Spleen (tissue), 11 donors: ENCODE measurements around the gene UBE2D2. TPM values are rescaled to one million over a fixed set of nuclear protein-coding genes. Genes with fewer than 3 reads are reported as not detected.
A peak's percentile ranks its signal among the peaks of the same experiment; 100 is the strongest.

ENCODE experiments used
- DNase-seq: peaks from one replicate; pipeline ENCODE4 v3.0.0-alpha.2; 2020
- H3K27ac ChIP-seq, 8 donors: fragments of 200-600 bp; sonication (generic) in 7 of 8; 1 replicate in 4 of 8; 2 replicates in 4 of 8; pipeline versions ENCODE4 v1.5.0 to v1.8.0; 2016 to 2021; ENCODE audit warnings: inconsistent platforms in 4 of 8, mild to moderate bottlenecking in 4 of 8, moderate library complexity in 1 of 8
- H3K27me3 ChIP-seq, 7 donors: fragments of 200-600 bp; sonication (generic) in 6 of 7; replicated peaks in 1 of 7; 1 replicate in 4 of 7; 2 replicates in 3 of 7; pipeline versions ENCODE4 v1.5.0 to v1.8.0; 2016 to 2021; ENCODE audit warnings: inconsistent platforms in 3 of 7, mild to moderate bottlenecking in 1 of 7
- H3K36me3 ChIP-seq, 6 donors: fragments of 200-600 bp; sonication (generic) in 5 of 6; 1 replicate in 4 of 6; 2 replicates in 2 of 6; pipeline versions ENCODE4 v1.5.0 to v1.8.0; 2016 to 2021; ENCODE audit warnings: inconsistent platforms in 2 of 6
- H3K4me1 ChIP-seq, 6 donors: fragments of 200-600 bp; sonication (generic) in 5 of 6; 1 replicate in 3 of 6; 2 replicates in 3 of 6; pipeline versions ENCODE4 v1.5.0 to v1.8.0; 2016 to 2021; ENCODE audit warnings: inconsistent platforms in 3 of 6
- H3K4me3 ChIP-seq, 8 donors: fragments of 200-600 bp; sonication (generic) in 7 of 8; 1 replicate in 4 of 8; 2 replicates in 4 of 8; pipeline versions ENCODE4 v1.5.0 to v1.8.0; 2016 to 2021; ENCODE audit warnings: inconsistent platforms in 4 of 8, mild to moderate bottlenecking in 4 of 8, moderate library complexity in 2 of 8
- H3K9me3 ChIP-seq, 8 donors: fragments of 200-600 bp; sonication (generic) in 7 of 8; 1 replicate in 4 of 8; 2 replicates in 4 of 8; pipeline versions ENCODE4 v1.5.0 to v1.8.0; 2016 to 2021; ENCODE audit warnings: inconsistent platforms in 4 of 8
- POLR2A ChIP-seq, 3 donors: fragments of 450-650 bp; IDR thresholded peaks; one replicate each; pipeline ENCODE4 v1.5.1; 2017; ENCODE audit warnings: antibody characterized with exemption in 3 of 3, mild to moderate bottlenecking in 1 of 3
- POLR2AphosphoS5 ChIP-seq, 3 donors: sonication (generic); formaldehyde crosslinking; IDR thresholded peaks; one replicate each; pipeline ENCODE4 v1.5.1; 2017; ENCODE audit warnings: antibody characterized with exemption in 3 of 3
- WGBS, 5 donors: extraction: QIAGEN DNeasy Blood & Tissue Kit in 3 of 5; methylation state at CpG; one replicate each; pipeline versions ENCODE4 v1.1.5 to v1.1.7; 2013 to 2018; 5-methylcytosine and 5-hydroxymethylcytosine counted together
- intact Hi-C: fragments of 100-400 bp; cut with DNase I; formaldehyde crosslinking; loops from one replicate; pipeline ENCODE4 v1.15.0; 2023; ENCODE audit warnings: low total_unique reads
- polyA plus RNA-seq, 3 donors: library from polyadenylated mRNA; stranded (reverse); fragments of 200-250 nt; gene quantifications; one replicate each; pipeline ENCODE4 v1.2.1, GENCODE V29; 2013
- total RNA-seq, 7 donors: library from RNA; depleted of rRNA in 3 of 7; stranded (reverse); fragments of >200 nt in 3 of 7; fragmentation: NEBNext Ultra II Directional in 4 of 7; extraction: Animal tissue kit (Norgen Biotek cat#: 25700) in 4 of 7; gene quantifications; one replicate each; pipeline versions ENCODE4 v1.1.0 to v1.2.1, GENCODE V29; 2016 to 2021
- TF ChIP-seq, protein P1 (sequence below), 11 experiments: fragments of 200-600 bp in 7 of 11; fragments of 450-650 bp in 4 of 11; sonication (generic) in 4 of 11; IDR thresholded peaks in 8 of 11; conservative IDR thresholded peaks in 3 of 11; 1 replicate in 7 of 11; 2 replicates in 4 of 11; pipeline versions ENCODE4 v1.4.0 to v1.8.0; 2016 to 2021; ENCODE audit warnings: antibody characterized with exemption in 11 of 11, inconsistent platforms in 4 of 11, mild to moderate bottlenecking in 1 of 11
- donor health status: healthy with polysubstance abuse.
- donor health status: DM: no; HTN: no; CAD: no; lungs with moderate emphysema.
- donor health status: DM: no; HTN: no; CAD: no.
- donor health status: Bipolar disorder and iron deficiency.
- donor health status: healthy.
- donor health status: DM: no; HTN: no; CAD: no.
- donor health status: DM: yes; HTN: yes; CAD: no.

Gene UBE2D2
- total and polyA plus RNA-seq, 10 donors, result 64.3 to 132 (median 98.2) TPM

- DNase-seq, result peak; percentile 38
- Histone ChIP-seq H3K27me3 (peaks cover 0 to 9% (median 0%) of the 10 kb centered on the region in 7 donors), H3K36me3 (no peaks in the 10 kb centered on the region), H3K4me1 (peaks cover 24 to 79% (median 40%) of the 10 kb centered on the region in 6 donors), H3K9me3 (no peaks in the 10 kb centered on the region), H3K27ac (no peak overlapping the region), H3K4me3 (no peak overlapping the region)
- TF ChIP-seq POLR2A (IDR thresholded peaks at IDR 0.05) (no peak), POLR2AphosphoS5 (IDR thresholded peaks at IDR 0.05) (no peak)
- TF ChIP-seq, protein P1, sequence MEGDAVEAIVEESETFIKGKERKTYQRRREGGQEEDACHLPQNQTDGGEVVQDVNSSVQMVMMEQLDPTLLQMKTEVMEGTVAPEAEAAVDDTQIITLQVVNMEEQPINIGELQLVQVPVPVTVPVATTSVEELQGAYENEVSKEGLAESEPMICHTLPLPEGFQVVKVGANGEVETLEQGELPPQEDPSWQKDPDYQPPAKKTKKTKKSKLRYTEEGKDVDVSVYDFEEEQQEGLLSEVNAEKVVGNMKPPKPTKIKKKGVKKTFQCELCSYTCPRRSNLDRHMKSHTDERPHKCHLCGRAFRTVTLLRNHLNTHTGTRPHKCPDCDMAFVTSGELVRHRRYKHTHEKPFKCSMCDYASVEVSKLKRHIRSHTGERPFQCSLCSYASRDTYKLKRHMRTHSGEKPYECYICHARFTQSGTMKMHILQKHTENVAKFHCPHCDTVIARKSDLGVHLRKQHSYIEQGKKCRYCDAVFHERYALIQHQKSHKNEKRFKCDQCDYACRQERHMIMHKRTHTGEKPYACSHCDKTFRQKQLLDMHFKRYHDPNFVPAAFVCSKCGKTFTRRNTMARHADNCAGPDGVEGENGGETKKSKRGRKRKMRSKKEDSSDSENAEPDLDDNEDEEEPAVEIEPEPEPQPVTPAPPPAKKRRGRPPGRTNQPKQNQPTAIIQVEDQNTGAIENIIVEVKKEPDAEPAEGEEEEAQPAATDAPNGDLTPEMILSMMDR (IDR thresholded peaks at IDR 0.05 in 8 of 11, conservative IDR thresholded peaks at IDR 0.05 in 3 of 11), result no peak
- intact Hi-C loops, result no loop called here
- WGBS, 5 donors, result 82 to 98% (median 93%) methylated on average over 6 of the region's 6 CpGs
Observed at GRCh38 chr5:139641116-139642080, 80.3 kb downstream of the UBE2D2 start.

DNA sequence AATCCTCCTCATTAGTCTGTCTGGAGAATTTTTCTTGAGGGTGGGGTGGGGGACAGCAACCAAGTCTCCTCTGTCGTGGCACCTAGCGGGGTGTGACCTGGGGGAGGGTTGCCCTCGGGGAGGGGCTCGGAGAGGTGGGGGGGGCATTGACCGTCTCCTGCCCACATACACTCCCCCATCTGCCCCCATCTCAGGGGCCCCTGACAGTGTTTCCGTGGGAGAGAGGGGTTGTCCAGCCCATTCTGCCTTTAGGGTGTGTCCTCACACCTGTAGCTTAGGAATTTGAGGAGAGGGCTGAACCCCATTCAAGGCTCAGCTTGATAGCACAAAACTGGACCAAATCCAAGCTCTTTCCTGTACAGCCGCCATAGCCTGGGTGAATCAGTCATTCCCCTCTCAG is 81.1 kb downstream of the UBE2D2 start:
- no peaks in the 10 kb centered on the region for H3K36me3 ChIP-seq
- H3K27ac ChIP-seq, result no peak overlapping the region
- intact Hi-C loops, result no loop called here
- TF ChIP-seq, protein P1 (IDR thresholded peaks at IDR 0.05 in 8 of 11, conservative IDR thresholded peaks at IDR 0.05 in 3 of 11), result no peak
- no peak for TF ChIP-seq POLR2AphosphoS5 (IDR thresholded peaks at IDR 0.05)
- peak; percentile 47 for DNase-seq
- 62 to 73% (median 72%) methylated on average over 4 to 7 of the region's 7 CpGs for whole genome bisulfite sequencing, 5 donors
- peaks cover 26 to 79% (median 41%) of the 10 kb centered on the region in 6 donors for H3K4me1 ChIP-seq
- no peak overlapping the region for H3K4me3 ChIP-seq
- H3K27me3 ChIP-seq, result peaks cover 0 to 14% (median 0%) of the 10 kb centered on the region in 7 donors
- H3K9me3 ChIP-seq, result no peaks in the 10 kb centered on the region

- WGBS, 5 donors, result 58 to 83% (median 67%) methylated on average over 10 to 16 of the region's 16 CpGs
- Histone ChIP-seq H3K36me3 (no peaks in the 10 kb centered on the region), H3K9me3 (no peaks in the 10 kb centered on the region), H3K4me1 (peaks cover 25 to 79% (median 41%) of the 10 kb centered on the region in 6 donors), H3K27me3 (peaks cover 0 to 16% (median 0%) of the 10 kb centered on the region in 7 donors), H3K4me3 (no peak overlapping the region), H3K27ac (no peak overlapping the region)
- intact Hi-C loops, result no loop called here
- peak; percentile 72 for DNase-seq
- TF ChIP-seq POLR2AphosphoS5 (IDR thresholded peaks at IDR 0.05) (peak in 1 of 3 donors; percentile 55), POLR2A (IDR thresholded peaks at IDR 0.05) (no peak)
- TF ChIP-seq, protein P1 (IDR thresholded peaks at IDR 0.05 in 8 of 11, conservative IDR thresholded peaks at IDR 0.05 in 3 of 11), result no peak
Observed at GRCh38 chr5:139642891-139643871, 82.0 kb downstream of the UBE2D2 start.
